Measurements from ENCODE around the gene C1GALT1.

DNA sequence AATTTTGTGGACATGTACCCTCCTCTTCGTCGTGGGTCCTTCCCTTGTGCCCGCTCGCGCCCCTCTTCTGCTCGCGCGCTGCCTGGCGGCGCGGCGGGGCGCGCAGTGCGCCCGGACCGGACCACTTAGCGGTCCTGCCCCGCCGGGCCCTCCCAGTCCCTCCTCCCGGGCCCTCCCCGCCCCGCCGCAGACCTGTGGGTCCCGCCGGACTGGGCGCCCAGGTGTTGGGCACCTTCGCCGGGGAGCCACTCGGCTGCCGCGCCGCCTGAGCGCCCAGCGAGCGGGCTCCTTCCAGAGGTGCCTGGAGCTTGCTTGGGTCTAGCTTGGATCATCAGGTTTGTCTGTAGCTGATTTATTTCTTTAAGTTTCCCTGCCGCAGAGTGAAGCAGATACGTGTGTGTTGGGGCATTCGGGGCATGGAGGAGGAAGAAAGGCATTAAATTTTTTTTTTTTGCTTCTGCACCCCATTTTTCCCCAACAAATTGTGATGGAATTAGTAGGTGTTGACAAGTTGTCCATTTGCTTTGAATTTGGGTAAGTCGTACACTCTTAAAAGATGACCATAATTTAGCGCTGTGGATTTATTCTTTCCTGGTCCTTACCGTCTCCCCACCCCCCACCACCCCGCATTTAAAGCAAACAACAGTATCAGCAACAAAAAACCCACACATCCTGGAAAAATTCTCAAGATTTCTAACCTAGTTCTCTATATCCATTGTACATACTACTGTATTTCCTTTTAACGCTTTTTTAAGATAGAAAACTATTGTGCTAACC lies 905 bp downstream of the C1GALT1 start:
- TF ChIP-seq GATA3 (IDR thresholded peaks at IDR 0.05; ENCODE audit: low read depth, low read length) (no peak), GATA2 (IDR thresholded peaks at IDR 0.05; ENCODE audit: low read depth, low read length) (no peak)
